Measurements from ENCODE around the gene GPX5.

DNA sequence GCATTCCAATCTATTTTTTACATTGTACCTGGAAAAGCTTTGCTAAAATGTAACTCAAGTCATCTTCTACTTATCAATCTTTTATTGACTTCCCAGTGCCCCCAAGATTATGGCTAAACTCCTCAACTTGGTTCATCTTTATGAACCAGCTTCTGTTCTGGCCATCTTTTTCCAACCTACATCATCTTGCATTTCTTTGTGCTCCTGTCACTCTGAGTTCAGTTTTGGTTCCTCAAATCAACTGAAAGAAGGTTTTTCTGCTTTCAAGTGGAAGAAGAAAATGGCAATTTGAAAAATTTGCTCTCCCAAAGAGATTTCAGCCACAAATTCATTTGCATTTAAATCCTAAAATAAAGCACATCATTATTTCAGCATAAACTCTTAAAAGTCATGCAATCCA, 41.8 kb downstream of the GPX5 start:
- TF ChIP-seq, protein P1, sequence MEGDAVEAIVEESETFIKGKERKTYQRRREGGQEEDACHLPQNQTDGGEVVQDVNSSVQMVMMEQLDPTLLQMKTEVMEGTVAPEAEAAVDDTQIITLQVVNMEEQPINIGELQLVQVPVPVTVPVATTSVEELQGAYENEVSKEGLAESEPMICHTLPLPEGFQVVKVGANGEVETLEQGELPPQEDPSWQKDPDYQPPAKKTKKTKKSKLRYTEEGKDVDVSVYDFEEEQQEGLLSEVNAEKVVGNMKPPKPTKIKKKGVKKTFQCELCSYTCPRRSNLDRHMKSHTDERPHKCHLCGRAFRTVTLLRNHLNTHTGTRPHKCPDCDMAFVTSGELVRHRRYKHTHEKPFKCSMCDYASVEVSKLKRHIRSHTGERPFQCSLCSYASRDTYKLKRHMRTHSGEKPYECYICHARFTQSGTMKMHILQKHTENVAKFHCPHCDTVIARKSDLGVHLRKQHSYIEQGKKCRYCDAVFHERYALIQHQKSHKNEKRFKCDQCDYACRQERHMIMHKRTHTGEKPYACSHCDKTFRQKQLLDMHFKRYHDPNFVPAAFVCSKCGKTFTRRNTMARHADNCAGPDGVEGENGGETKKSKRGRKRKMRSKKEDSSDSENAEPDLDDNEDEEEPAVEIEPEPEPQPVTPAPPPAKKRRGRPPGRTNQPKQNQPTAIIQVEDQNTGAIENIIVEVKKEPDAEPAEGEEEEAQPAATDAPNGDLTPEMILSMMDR (IDR thresholded peaks at IDR 0.05): no peak
- no peak for TF ChIP-seq POLR2A (IDR thresholded peaks at IDR 0.05)
